ENCODE results near the gene POU2F2.

Gene POU2F2

GRCh38 chr19:42099336-42099925, 32.8 kb downstream of the POU2F2 start:
- H3K27ac ChIP-seq, result no peak overlapping the region
- no peak for TF ChIP-seq CTCF (conservative IDR thresholded peaks at IDR 0.05; ENCODE audit: low read depth, low read length)
- H3K4me2 ChIP-seq, result no peak overlapping the region

GRCh38 chr19:42098781-42099180, 33.5 kb downstream of the POU2F2 start:
- no peak for TF ChIP-seq CTCF (conservative IDR thresholded peaks at IDR 0.05; ENCODE audit: low read depth, low read length)
- Histone ChIP-seq H3K27ac (no peak overlapping the region), H3K4me3 (IDR thresholded peaks at IDR 0.05; ENCODE audit: insufficient read depth, low read depth, low read length) (no peak overlapping the region), H3K27me3 (ENCODE audit: insufficient read depth, low read depth) (peaks cover 15% of the 10 kb centered on the region; the same call in 1 of the 2 replicates), H2AFZ (ENCODE audit: low read depth) (no peak overlapping the region), H3K4me2 (no peak overlapping the region), H3K79me2 (ENCODE audit: insufficient read depth, low read depth) (no peaks in the 10 kb centered on the region), H4K20me1 (ENCODE audit: insufficient read depth) (no peaks in the 10 kb centered on the region), H3K36me3 (ENCODE audit: insufficient read depth) (no peaks in the 10 kb centered on the region), H3K4me1 (ENCODE audit: low read depth, poor library complexity, severe bottlenecking) (no peaks in the 10 kb centered on the region), H3K9ac (no peak overlapping the region)

More at GRCh38 chr19:42099336-42099925, 32.8 kb downstream of the POU2F2 start:
- Histone ChIP-seq H3K4me1 (ENCODE audit: low read depth, poor library complexity, severe bottlenecking) (no peaks in the 10 kb centered on the region), H3K36me3 (ENCODE audit: insufficient read depth) (no peaks in the 10 kb centered on the region), H3K9ac (no peak overlapping the region), H3K27me3 (ENCODE audit: insufficient read depth, low read depth) (peaks cover 19% of the 10 kb centered on the region; the same call in 1 of the 2 replicates), H4K20me1 (ENCODE audit: insufficient read depth) (no peaks in the 10 kb centered on the region), H3K79me2 (ENCODE audit: insufficient read depth, low read depth) (no peaks in the 10 kb centered on the region), H2AFZ (ENCODE audit: low read depth) (no peak overlapping the region), H3K4me3 (IDR thresholded peaks at IDR 0.05; ENCODE audit: insufficient read depth, low read depth, low read length) (no peak overlapping the region)

- TF ChIP-seq CTCF (conservative IDR thresholded peaks at IDR 0.05; ENCODE audit: low read depth, low read length), result no peak
- Histone ChIP-seq H3K4me3 (IDR thresholded peaks at IDR 0.05; ENCODE audit: insufficient read depth, low read depth, low read length) (no peak overlapping the region), H3K27ac (no peak overlapping the region), H3K79me2 (ENCODE audit: insufficient read depth, low read depth) (no peaks in the 10 kb centered on the region), H3K4me2 (no peak overlapping the region), H3K9ac (no peak overlapping the region), H3K27me3 (ENCODE audit: insufficient read depth, low read depth) (peaks cover 14% of the 10 kb centered on the region; the same call in 1 of the 2 replicates), H3K36me3 (ENCODE audit: insufficient read depth) (no peaks in the 10 kb centered on the region), H4K20me1 (ENCODE audit: insufficient read depth) (no peaks in the 10 kb centered on the region), H3K4me1 (ENCODE audit: low read depth, poor library complexity, severe bottlenecking) (peaks cover 2% of the 10 kb centered on the region), H2AFZ (ENCODE audit: low read depth) (no peak overlapping the region)
Observed at GRCh38 chr19:42097461-42097860, 34.8 kb downstream of the POU2F2 start.

- no peak overlapping the region for H3K27ac ChIP-seq
- TF ChIP-seq CTCF (conservative IDR thresholded peaks at IDR 0.05; ENCODE audit: low read depth, low read length), result no peak
- no peaks in the 10 kb centered on the region for H4K20me1 ChIP-seq (ENCODE audit: insufficient read depth)
- H3K36me3 ChIP-seq (ENCODE audit: insufficient read depth), result no peaks in the 10 kb centered on the region
- H3K79me2 ChIP-seq (ENCODE audit: insufficient read depth, low read depth), result no peaks in the 10 kb centered on the region
- no peak overlapping the region for H3K4me3 ChIP-seq (IDR thresholded peaks at IDR 0.05; ENCODE audit: insufficient read depth, low read depth, low read length)
- H3K27me3 ChIP-seq (ENCODE audit: insufficient read depth, low read depth), result peaks cover 14% of the 10 kb centered on the region; the same call in 1 of the 2 replicates
- peaks cover 12% of the 10 kb centered on the region for H3K4me1 ChIP-seq (ENCODE audit: low read depth, poor library complexity, severe bottlenecking)
- H3K9ac ChIP-seq, result no peak overlapping the region
- no peak overlapping the region for H3K4me2 ChIP-seq
- H2AFZ ChIP-seq (ENCODE audit: low read depth), result no peak overlapping the region
Observed at GRCh38 chr19:42096255-42096837, 35.9 kb downstream of the POU2F2 start.

All from KMS-11 (cell line).